DND-41 (cell line): ENCODE results near the gene ZNF146.
"Not testable (repeated sequence)": the region's sequence is repeated elsewhere in the genome, so short reads cannot be mapped to it uniquely, and the experiment has no call there.

ENCODE experiments used
- ATAC-seq: fragments of 200-7000 bp; cut with Tn5 transposase; 3 replicates; pipeline ENCODE4 v1.9.1; 2021; ENCODE audit warnings: low read depth; ENCODE audit not compliant: insufficient read depth
- DNase-seq: peaks from one replicate; pipeline ENCODE4 v3.0.0-alpha.2; 2020
- H2AFZ ChIP-seq: 2 replicates; pipeline ENCODE4 v1.6.0; 2012; ENCODE audit warnings: low read depth, low read length
- H3K27ac ChIP-seq: 2 replicates; pipeline ENCODE4 v1.5.1; 2012; ENCODE audit warnings: low read length, inconsistent platforms
- H3K27me3 ChIP-seq: fragments of 200-600 bp; sonication (generic); 2 replicates; pipeline ENCODE4 v1.6.0; 2012; ENCODE audit warnings: low read length, mild to moderate bottlenecking, inconsistent platforms; ENCODE audit not compliant: insufficient read depth, poor library complexity
- H3K36me3 ChIP-seq: 2 replicates; pipeline ENCODE4 v1.5.1; 2012; ENCODE audit warnings: low read length, inconsistent platforms; ENCODE audit not compliant: insufficient read depth
- H3K4me1 ChIP-seq: 2 replicates; pipeline ENCODE4 v1.5.1; 2012; ENCODE audit warnings: mild to moderate bottlenecking, low read length; ENCODE audit not compliant: insufficient read depth
- H3K4me2 ChIP-seq: 2 replicates; pipeline ENCODE4 v1.6.0; 2012; ENCODE audit warnings: mild to moderate bottlenecking, moderate library complexity, low read length, inconsistent platforms; ENCODE audit not compliant: insufficient read depth
- H3K4me3 ChIP-seq, 2 experiments: fragments of 200-600 bp in 1 of 2; shearing (Covaris generic) in 1 of 2; 2 replicates each; pipeline ENCODE4 v1.5.1; 2012 to 2016; ENCODE audit warnings: inconsistent platforms in 2 of 2, low read length in 2 of 2, mild to moderate bottlenecking in 2 of 2, low read depth in 1 of 2, moderate library complexity in 1 of 2
- H3K79me2 ChIP-seq: 2 replicates; pipeline ENCODE4 v1.6.0; 2012; ENCODE audit warnings: low read length, inconsistent platforms; ENCODE audit not compliant: insufficient read depth
- H3K9ac ChIP-seq: 2 replicates; pipeline ENCODE4 v1.6.0; 2012; ENCODE audit warnings: low read depth, mild to moderate bottlenecking, inconsistent platforms, low read length, moderate library complexity
- H3K9me3 ChIP-seq: 2 replicates; pipeline ENCODE4 v1.5.1; 2012; ENCODE audit warnings: low read length, moderate library complexity, mild to moderate bottlenecking, inconsistent platforms; ENCODE audit not compliant: insufficient read depth, severe bottlenecking
- H4K20me1 ChIP-seq: 2 replicates; pipeline ENCODE4 v1.6.0; 2012; ENCODE audit warnings: low read length; ENCODE audit not compliant: insufficient read depth
- CTCF ChIP-seq: IDR thresholded peaks from 2 replicates; pipeline ENCODE4 v1.5.1; 2012; ENCODE audit warnings: borderline replicate concordance, low read length, moderate library complexity, mild to moderate bottlenecking; ENCODE audit not compliant: poor library complexity, severe bottlenecking; ENCODE audit errors: extremely low read depth
- EZH2 ChIP-seq: IDR thresholded peaks from 3 replicates; pipeline ENCODE4 v1.6.1; 2012; ENCODE audit warnings: borderline replicate concordance, low read depth, mild to moderate bottlenecking, moderate library complexity, low read length, inconsistent platforms; ENCODE audit not compliant: severe bottlenecking

The ZNF146 gene

GRCh38 chr19:36266375-36266961, 51.6 kb downstream of the ZNF146 start:
- no peaks in the 10 kb centered on the region for H3K4me1 ChIP-seq
- DNase-seq (no peak), ATAC-seq (no peak)
- H3K4me2 ChIP-seq, result no peak overlapping the region
- no peak overlapping the region for H2AFZ ChIP-seq
- no peak overlapping the region for H3K9ac ChIP-seq
- H4K20me1 ChIP-seq, result no peaks in the 10 kb centered on the region
- no peaks in the 10 kb centered on the region for H3K79me2 ChIP-seq
- no peak overlapping the region for H3K27ac ChIP-seq
- H3K4me3 ChIP-seq, result no peak overlapping the region
- no peaks in the 10 kb centered on the region for H3K9me3 ChIP-seq
- TF ChIP-seq EZH2 (no peak), CTCF (no peak)
- no peaks in the 10 kb centered on the region for H3K36me3 ChIP-seq
- no peaks in the 10 kb centered on the region for H3K27me3 ChIP-seq

- no peak for TF ChIP-seq EZH2
- TF ChIP-seq CTCF, result no peak
- ATAC-seq (no peak), DNase-seq (no peak)
- Histone ChIP-seq H3K4me3 (no peak overlapping the region), H3K4me2 (no peak overlapping the region), H3K4me1 (no peaks in the 10 kb centered on the region), H4K20me1 (no peaks in the 10 kb centered on the region), H3K9me3 (no peaks in the 10 kb centered on the region), H3K79me2 (no peaks in the 10 kb centered on the region), H3K36me3 (no peaks in the 10 kb centered on the region), H3K27me3 (no peaks in the 10 kb centered on the region), H2AFZ (no peak overlapping the region), H3K27ac (no peak overlapping the region), H3K9ac (no peak overlapping the region)
These were observed 52.3 kb downstream of the ZNF146 start for GRCh38 chr19:36267061-36267845.

- H3K4me1 ChIP-seq, H3K4me2 ChIP-seq, H3K27me3 ChIP-seq, H3K4me3 ChIP-seq, H3K9me3 ChIP-seq, H3K9ac ChIP-seq, H4K20me1 ChIP-seq, H2AFZ ChIP-seq, DNase-seq, ATAC-seq, H3K36me3 ChIP-seq, H3K79me2 ChIP-seq, H3K27ac ChIP-seq: not testable (repeated sequence)
These were observed 53.2 kb downstream of the ZNF146 start for GRCh38 chr19:36268081-36268480.

GRCh38 chr19:36268591-36268990, 53.7 kb downstream of the ZNF146 start:
- H3K9me3 ChIP-seq, result not testable (repeated sequence)

GRCh38 chr19:36269295-36269694, 54.4 kb downstream of the ZNF146 start:
- H3K36me3 ChIP-seq, DNase-seq, H3K27ac ChIP-seq, H3K4me1 ChIP-seq, H3K9me3 ChIP-seq, ATAC-seq, H3K9ac ChIP-seq, H4K20me1 ChIP-seq, H3K4me3 ChIP-seq, H3K4me2 ChIP-seq, H3K79me2 ChIP-seq, H2AFZ ChIP-seq, H3K27me3 ChIP-seq: not testable (repeated sequence)

More at GRCh38 chr19:36268591-36268990, 53.7 kb downstream of the ZNF146 start:
- H3K79me2 ChIP-seq, H3K36me3 ChIP-seq, H2AFZ ChIP-seq, H3K4me3 ChIP-seq, H3K9ac ChIP-seq, H4K20me1 ChIP-seq, H3K4me1 ChIP-seq, H3K27ac ChIP-seq, ATAC-seq, H3K27me3 ChIP-seq, DNase-seq, H3K4me2 ChIP-seq: not testable (repeated sequence)
